Activated CD4-positive, alpha-beta T cell treated with anti-CD3 and anti-CD28 coated beads for 48 hours (primary cell): ENCODE measurements around the gene KMT2C.
A peak's percentile ranks its signal among the peaks of the same experiment; 100 is the strongest.

Source experiments
- DNase-seq: peaks from one replicate; pipeline ENCODE4 v3.0.0-alpha.2; 2020

The KMT2C gene

DNA sequence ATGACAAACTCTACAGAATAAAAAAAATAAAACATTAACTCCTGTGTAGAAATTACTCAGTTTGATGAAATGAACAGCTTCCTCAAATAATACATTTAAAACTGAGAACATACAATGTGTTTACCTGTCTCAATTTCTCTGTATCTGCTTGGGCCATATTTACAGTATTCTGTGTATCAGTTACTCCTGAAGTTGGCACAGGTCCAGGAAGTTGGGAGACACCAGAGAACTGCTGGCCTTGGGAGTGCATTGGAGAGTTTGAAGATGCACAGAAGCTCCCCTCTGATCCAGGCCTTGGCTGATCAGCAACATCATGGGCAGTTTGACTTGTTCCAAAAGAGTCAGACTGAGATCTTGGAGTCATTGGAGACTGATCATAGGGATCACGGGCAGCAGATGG is 255.2 kb downstream of the KMT2C start:
- no peak for DNase-seq

DNA sequence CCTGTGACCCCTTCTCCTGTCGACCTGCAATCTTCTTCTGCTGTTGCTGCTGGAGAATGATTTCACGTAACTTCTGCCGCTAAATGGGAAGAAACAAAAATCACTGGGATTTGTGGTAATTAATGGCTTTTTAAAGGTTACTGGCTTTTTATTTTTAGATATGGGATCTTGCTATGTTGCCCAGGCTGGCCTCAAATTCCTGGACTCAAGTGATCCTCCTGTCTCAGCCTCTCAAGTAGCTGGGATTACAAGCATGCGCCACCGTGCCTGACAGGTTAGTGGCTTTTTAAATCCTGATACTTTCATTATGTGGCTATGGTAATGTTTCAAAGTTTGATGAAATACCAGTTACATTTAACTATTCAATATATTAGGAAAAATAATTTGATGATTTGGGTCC is 255.8 kb downstream of the KMT2C start:
- DNase-seq: no peak

DNA sequence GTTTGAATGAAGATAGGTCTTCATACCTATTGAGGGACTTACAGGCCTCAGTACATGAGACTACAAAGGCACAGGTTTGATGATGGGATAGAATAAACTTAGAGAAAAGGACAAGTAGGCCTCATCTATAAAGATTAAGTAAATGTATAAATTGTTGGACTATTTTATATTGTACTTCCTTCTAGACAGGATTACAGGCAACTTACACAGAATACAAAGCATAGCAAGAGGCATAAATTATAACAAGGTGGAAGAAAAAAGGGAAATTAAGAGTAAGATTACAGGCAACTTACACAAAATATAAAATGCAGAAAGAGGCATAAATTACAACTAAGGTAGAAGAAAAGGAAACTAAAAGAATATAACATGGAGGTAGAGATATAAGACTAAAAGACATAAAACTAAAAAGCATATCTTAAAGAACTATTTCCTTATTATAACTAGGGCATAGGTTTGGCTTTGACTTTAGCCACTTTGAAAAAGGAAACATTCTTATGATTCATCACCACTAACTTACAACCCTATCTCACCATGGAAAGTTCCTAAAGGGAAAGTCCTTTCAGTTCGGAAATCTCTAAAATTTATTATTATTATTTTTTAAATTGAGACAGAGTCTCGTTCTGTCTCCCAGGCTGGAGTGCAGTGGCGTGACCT is 257.3 kb downstream of the KMT2C start:
- no peak for DNase-seq

DNA sequence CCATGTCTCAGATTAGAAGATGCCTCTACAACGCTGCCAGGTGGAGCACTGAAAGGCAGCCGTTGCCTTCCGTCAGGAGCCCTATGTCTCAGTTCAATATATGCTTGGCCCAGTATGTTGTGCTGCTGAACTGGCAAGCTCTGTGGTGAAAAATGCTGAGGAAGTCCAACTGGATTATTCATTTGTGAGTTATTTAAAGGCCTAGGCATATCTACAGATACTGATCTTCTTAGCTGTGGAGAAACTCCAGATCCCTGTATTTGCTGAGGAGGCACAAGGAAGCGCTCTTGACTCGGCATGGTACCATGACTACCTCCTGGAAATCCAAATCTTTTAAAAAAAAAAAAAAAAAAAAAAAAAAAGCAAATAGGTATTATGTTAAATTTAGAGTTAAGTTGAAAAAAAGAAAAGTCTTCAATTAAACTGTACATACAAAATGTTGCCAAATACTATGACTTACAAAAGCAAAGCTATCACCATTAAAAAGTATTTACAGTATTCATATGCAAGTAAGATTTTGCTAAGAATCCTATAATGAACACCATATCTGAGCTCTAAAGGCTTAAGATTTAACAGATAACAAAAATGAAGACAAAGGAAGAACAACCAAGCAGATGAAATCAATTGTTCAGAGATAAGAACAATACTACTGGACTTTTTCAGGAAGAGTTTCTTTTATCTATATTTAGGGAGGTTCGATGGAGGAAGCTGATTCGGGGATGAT is 258.0 kb downstream of the KMT2C start:
- DNase-seq: no peak

DNA sequence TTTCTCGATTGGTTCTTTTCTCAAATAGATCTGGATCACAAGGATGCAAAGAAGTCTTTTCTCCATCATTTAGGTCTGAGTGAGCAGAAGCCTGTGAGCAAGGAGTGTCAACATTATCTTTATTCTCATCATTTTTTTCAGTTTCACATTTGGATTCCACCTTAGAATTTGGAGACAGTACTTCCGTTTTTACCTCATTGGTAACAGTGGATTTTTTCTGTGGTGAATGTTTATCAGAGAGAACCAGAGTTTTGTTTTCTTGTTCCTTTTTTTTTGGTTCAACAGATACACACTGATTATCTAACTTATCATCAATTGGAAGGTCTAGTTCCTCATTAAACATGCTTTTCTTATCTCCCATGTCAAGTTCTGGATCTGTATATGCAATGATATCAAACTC is 259.0 kb downstream of the KMT2C start:
- DNase-seq: no peak

DNA sequence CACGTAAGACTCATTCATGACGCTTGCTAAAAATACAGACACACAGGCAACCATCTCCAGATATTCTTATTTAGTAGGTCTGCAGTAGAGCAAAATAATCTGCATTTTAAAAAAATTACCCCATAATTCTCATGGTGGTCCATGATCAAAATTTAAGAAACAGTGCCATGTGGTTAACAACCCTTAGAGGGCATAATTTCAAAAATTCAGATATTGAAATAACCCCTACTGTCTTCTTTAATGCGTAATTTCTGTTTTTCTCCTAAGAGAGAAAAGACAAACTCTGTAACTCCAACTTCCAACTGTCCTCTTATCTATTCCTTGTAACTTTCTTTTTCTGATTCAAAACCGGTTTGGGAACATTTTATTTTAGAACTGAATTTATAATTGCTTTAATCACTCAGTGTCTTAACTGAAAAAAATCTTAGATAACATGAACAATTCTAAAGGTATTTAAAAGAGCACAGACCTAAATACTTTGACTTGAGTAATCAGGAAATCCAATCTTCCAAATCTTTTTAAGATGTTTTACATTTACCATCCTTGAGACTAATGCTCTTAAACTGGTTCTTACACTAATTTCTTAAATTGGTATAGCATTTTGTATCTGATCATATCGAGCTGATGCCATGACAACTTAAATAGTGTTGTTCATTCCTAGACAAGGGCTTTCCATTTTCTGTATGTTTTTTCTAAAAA is 262.3 kb downstream of the KMT2C start:
- no peak for DNase-seq

DNA sequence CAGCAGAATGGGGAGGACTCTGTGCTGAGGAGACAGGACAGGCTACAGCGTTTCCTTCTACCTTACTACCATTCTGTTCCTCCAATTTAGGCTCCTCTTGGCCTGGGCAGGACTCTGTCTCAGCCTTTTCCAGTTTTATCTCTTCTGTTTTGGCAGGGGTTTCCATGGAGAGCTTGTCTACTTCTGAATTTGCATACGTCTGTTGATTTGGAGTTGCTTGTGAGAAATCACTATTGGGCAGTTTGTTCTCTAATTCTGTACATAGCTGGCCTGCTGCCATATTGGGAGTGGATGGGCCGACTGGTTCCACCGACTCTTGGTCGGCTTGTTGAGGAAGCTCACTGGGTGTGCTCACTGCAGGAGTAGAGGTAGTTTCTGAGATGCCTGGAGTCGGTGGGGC is 273.5 kb downstream of the KMT2C start:
- no peak for DNase-seq

DNA sequence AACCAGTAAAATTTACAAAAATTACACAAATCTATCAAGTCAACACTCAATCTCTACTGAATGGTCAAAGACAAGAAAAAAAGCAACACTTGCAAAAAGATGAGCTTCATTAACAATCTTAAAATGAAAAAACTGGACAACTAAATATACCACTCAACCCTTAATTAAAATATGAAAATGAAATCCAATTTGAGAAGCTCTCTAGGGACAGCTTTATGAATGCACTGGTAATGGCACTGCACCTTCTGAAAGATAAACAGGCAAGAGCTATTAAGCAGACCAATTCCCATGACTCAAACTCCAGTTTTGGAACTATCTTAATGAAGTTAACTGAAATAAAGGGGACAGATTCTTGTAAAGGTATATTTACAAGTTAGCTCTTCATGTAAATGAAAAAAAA is 274.6 kb downstream of the KMT2C start:
- DNase-seq: no peak

DNA sequence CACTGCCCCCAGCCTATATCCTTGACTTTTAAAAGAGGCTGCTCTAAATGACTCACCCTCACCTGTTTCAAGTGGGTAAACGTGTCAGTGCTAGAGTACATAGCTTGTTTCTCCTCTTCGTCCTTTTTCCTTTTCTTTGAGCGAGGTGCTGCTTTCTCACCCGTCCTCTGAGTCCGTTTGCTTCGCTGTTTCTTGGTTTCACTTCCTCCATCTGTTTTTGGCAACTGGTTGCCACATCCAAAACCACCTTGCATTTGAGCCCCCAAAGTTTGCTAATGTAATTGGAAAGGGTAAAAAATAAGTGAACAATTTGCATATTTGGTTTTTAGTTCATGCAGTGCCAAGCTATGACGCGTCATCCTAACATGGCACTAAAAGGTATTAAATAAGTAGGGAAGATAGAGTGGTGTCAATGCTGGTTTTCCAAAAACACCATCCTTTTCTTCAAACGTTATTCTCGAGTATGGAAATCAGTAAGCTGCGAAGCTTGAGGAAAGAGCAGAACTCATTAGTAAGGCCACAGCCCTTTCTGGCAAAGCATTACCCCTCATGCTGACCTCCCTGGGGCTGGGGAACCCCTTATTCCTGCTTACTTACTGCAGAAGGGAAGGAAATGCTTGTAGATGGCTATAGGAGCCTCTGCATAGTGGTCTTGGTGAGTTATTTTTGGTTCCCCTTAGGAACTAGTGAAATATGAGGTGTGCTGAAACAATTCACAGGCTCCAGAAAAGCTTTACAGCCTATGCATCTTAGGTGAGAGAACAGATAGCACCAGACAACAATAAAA is 276.8 kb downstream of the KMT2C start:
- DNase-seq: no peak

DNA sequence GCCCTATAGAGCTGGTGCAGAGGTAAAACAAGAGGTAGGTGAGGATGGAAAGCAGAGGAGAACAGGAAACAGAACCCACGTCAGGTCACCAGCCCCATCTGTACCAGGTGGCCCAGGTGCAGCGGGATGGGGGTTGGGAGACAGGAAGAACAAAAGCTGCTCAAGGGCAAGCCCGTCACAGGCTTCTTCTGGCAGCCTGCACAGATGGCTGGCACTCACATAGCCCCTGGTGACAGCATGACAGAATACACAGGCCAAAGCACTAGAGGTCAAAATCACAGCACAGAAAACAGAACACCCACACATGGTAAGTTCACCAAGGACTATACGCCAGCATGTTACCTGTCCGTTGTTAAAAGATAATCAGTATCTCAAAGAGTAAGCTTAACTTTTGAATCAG is 283.5 kb downstream of the KMT2C start:
- DNase-seq: no peak

DNA sequence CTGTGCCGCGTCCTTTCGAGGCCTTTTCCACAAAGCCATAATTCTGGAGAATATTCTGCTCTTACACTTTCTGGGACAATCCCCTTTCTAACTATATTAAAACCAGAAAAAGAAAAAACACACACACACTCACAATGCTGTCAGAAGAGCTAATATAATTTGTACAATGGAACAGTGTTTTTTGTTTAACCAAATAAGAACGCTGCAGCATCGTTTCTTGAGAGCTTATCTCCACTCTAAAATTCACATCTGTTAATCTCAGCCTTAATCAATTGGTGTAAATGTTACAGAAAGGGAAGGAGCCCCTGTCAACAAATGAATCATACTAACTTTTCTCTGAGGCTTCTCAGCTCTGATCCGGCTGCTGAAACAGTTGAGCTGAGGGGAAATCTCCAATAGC is 286.4 kb downstream of the KMT2C start:
- no peak for DNase-seq

DNA sequence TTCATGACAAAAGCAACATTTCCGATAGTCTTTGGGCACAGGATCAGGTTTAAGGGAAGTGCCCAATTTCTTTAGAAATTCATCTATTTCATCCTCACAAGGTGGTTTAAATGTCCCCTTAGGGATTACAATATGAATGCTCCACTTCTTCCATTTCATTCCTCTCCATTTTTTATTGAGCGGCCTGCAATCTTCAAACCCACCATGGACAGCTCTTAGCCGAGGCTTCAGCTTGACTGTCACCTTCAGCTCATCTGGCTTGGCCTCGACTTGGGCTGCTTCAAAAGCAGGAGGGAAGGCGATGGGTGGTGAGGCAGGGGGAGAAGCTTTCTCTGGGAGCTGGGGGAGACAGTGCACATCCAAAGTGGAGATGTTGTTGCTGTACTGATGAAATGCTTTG is 287.1 kb downstream of the KMT2C start:
- DNase-seq: no peak

DNA sequence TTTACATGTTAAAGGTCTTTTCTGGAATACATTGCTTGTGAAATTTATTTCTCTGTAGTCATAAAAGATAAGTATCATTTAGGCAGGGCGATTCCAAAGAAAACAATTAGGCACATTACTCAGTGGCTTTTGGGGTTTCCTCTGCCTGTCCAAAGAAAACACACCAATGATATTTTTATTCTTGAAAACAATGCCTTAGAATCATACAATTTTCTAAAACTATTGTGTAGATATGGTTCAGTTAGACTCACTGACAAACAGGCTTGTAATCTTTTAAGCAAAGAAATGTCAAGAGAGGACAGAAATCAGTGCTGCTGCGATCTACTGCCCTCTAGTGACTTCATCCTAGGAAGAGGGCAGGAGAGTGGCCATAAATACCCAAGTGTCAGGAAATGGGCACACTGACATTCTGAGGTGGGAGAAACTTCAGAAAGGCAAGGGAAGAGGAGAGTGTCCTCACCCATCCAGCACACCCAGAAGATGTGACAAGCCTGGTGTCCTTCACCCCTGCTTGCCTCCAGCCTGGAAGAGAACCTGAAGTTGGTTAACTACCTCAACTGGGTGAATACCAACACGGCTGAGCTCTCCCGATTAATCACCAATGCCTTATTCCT is 289.8 kb downstream of the KMT2C start:
- peak; percentile 38 for DNase-seq

DNA sequence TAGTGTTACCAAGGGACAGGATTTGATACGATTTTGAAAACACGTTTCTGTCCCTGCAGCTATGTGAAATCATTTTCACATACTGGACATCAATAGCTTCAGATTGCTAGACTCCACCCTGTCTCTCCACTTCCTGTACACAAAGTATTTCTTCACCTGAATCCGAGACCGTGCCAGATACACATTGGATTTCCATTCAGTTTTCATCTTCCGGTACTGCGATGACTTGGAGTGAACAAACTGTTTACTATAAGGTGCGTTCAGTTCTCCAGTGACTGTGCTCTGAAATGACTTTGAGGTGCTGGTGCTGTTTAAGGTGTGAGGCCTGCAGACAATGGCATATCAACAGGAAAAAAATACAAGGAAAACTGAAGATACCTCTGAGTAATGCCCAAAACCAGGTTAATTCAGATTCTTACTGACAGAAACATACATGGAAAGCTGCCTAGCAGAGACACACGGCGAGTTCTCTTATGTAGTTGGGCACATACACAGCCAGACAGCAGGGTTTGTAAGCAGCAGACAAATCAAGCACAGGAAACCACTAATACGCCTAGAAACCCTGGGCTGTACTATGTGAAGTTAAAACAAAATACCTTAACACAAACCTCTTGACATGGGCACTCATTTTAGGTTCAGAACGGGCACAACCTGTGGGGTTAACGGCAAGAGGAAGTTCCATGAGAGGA is 291.1 kb downstream of the KMT2C start:
- peak; percentile 36 for DNase-seq

DNA sequence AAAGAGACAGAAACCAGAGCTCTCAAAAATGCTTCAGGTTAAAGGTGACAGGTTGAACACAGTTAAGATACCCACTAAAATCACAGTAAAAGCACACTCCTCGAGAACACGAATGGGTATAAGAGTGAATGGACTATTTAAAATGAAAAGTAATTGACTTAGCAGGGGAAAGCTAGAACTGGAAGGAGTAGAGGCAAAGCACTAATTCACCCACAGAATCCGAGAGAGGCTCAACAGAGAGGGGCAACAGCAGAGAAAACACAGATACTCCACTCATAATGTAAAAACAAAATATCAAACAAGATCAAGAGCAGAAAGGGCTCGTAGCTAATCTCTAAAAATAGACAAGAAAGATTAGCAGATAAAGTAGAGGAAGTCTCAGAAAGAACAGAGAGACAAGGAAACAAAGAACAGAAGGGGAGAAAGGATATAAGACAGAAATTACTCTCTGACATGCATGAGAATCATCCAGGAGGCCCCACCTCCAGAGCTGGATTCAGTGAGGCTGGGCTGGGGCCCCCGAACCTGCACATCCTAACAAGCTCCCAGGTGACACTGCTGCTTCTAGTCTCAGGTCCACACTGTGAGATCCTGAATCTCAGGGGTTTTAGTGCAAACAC is 292.7 kb downstream of the KMT2C start:
- no peak for DNase-seq

DNA sequence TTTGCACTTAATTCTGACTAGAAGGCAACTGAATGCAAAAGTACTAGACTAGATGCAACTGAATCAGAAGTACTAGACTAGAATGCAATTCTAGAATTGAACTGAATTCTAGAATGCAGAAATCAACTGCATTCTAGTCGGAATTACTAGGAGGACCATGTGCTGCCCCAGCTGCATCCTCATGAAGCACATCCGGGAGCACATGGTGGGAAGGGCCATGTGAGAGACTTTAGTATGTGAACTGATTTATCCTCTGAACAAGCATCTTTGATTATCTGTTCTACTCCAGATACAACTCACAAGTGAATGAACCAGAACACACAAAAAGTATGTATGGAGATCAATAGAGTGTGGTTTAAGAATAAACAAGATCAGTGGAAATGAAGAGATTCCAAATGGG is 295.2 kb downstream of the KMT2C start:
- DNase-seq: no peak

DNA sequence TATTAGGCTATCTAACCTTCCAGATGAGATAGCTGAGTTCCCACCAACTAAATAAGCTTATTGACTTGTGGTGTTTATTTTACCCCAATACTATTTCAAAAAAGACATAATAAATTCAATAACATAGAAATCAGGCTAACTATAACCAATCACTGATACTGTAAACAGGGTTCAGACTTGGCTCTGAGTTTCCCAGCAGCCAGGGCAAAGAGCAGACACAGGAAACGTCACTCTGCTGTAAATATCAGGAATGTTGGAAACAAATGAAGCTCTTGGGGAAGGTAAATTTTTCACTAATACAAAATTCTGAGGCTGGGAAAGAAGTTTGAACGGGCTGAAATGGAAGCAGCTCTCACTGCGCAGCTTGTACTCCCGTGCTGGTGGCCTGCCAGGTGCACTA is 295.7 kb downstream of the KMT2C start:
- no peak for DNase-seq

DNA sequence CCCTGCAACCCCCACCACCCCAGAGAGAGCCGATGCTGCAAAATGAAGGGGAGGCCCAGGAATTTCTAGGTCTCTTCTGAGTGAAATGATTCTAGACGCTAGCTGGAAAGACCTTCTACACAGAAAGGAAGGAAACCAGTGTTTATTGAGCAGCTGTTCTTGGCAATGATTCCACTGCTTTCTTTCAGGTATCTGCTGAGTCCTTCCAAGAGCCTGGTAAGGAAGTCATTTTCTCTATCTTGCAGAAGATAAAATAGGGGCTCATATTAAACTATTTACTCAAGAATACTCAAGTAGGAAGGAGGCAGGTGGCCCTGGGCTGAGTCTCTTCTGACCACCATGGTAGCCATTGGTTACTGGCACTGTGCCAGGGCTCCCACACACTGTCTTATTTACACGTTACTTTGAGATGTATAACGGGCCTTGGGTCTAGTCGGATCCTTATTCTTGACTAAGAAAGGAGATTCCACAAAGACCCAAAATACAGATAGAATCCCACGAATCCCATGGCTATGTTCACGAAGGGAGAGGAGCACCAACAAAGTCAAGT is 298.3 kb downstream of the KMT2C start:
- no peak for DNase-seq

DNA sequence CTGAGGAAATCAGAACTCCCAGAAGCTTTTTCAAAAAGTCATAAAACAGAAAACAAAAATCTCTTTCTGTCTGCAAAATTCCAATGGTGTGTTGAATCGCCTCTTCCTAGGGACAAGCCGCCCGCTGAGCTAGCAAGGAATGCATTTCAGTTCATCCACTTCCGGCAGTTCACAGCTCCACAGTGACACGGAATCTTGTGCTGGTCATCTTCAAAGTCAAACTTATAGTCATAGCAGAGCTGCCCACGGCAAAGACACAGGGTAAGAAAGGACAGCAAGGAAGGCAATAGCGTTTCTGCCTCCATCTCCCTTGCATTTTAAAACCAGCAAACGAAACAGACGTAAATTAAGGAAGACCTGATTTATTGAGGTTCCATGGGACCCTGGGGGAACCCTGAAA is 299.1 kb downstream of the KMT2C start:
- DNase-seq: no peak

DNA sequence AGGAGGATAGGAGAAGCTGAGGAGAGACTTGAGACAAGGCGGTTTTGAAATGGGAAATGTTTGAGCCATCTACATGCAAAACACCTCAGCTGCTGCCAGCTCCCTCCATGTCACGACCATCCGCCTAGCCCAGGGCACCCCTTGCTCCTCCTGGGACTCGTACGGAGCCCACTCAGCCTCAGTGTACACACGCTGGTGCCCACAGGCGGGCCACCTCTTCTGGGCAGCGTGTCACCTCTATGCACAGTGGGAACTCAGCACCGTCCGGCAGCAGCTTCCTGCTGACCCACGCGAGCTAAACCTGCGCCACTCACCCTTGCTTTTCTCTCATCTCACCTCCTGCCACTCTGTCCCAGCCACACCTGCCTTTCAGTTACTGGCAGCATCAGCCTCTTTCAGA is 302.0 kb downstream of the KMT2C start:
- DNase-seq: no peak

DNA sequence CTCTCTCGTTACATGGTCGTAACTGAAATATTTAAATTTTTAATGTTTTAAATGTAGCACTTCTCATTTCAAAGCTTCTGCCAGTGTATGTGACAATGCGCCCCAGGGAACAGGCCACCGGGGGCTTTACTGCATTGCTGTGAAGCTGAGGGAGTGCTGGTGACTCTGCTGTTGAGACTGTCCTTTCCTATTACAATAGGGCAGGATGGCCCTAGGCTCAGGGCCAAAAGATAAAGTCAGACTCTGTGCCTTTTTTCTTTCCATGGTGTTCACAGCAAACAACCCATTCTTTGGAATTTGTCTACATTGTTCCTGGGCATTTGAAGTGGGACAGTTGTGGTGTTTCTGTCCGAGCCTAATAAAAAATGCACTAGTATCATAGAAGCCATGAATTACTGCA is 303.0 kb downstream of the KMT2C start:
- DNase-seq: no peak
